HepG2 (cell line): ENCODE measurements around the gene FAM221B. TPM values are rescaled to one million over a fixed set of nuclear protein-coding genes. Genes with fewer than 3 reads are reported as not detected.

Experiments
- ATAC-seq: fragments of 200-7000 bp; cut with Tn5 transposase; 3 replicates; pipeline ENCODE4 v1.9.1; 2020; ENCODE audit warnings: mild to moderate bottlenecking, moderate library complexity
- BruUV-seq: library from RNA; stranded (reverse); fragments of 400-500 nt; replicated peaks from 2 replicates; lab custom pipeline; 2021; lab: Mats Ljungman, UMichigan
- CTCF ChIA-PET: fragments of 300-600 bp; formaldehyde crosslinking; extraction: SDS; loops from one replicate; lab custom pipeline; 2021; ENCODE audit warnings: low total read pairs, inconsistent platforms, low intra/inter-chr PET ratio; lab: Yijun Ruan, JAX
- POLR2A ChIA-PET: fragments of 350-600 bp; sonication (Branson Sonifier 250); formaldehyde crosslinking; loops from one replicate; lab custom pipeline; 2020; ENCODE audit warnings: antibody characterized with exemption, inconsistent platforms; lab: Yijun Ruan, JAX
- DNase-seq: peaks from one replicate; pipeline ENCODE4 v3.0.0-alpha.2; 2015; ENCODE audit warnings: low spot score
- FAIRE-seq: peaks from 3 replicates; lab custom pipeline; 2011; peaks lifted over from hg19 to GRCh38; lab: Jason Lieb, UNC
- H2AFZ ChIP-seq: one replicate; pipeline ENCODE4 v1.6.1; 2011; ENCODE audit warnings: low read length, inconsistent platforms
- H3K27ac ChIP-seq: fragments of 300-600 bp; 3 replicates; pipeline ENCODE4 v1.8.0; 2011; ENCODE audit warnings: mixed run types, mild to moderate bottlenecking, mixed read lengths, low read length, inconsistent platforms; ENCODE audit not compliant: insufficient read depth; ENCODE audit errors: extremely low read length
- H3K27me3 ChIP-seq, 2 experiments: fragments of 200-600 bp in 1 of 2; 2 replicates in 1 of 2; 3 replicates in 1 of 2; pipeline versions ENCODE4 v1.6.0 to v1.8.0; 2011; ENCODE audit warnings: low read length in 2 of 2, mild to moderate bottlenecking in 2 of 2, moderate library complexity in 2 of 2, inconsistent platforms in 1 of 2; ENCODE audit not compliant: insufficient read depth in 2 of 2, control insufficient read depth in 1 of 2
- H3K36me3 ChIP-seq, 2 experiments: fragments of 200-600 bp in 1 of 2; replicated peaks in 1 of 2; 2 replicates in 1 of 2; 3 replicates in 1 of 2; pipeline versions ENCODE4 v1.5.1 to v1.8.0; 2011; ENCODE audit warnings: low read length in 2 of 2, inconsistent platforms in 1 of 2; ENCODE audit not compliant: insufficient read depth in 2 of 2, control insufficient read depth in 1 of 2
- H3K4me1 ChIP-seq: 2 replicates; pipeline ENCODE4 v1.5.1; 2012; ENCODE audit warnings: low read length, inconsistent platforms; ENCODE audit not compliant: insufficient read depth
- H3K4me2 ChIP-seq: 2 replicates; pipeline ENCODE4 v1.6.0; 2011; ENCODE audit warnings: low read depth, low read length, inconsistent platforms
- H3K4me3 ChIP-seq, 3 experiments: fragments of 200-600 bp in 1 of 3; sonication (generic), shearing (Covaris generic) in 1 of 3; replicated peaks in 1 of 3; 2 replicates each; pipeline ENCODE4 v1.5.1; 2011 to 2016; ENCODE audit warnings: low read length in 3 of 3, inconsistent platforms in 2 of 3, low read depth in 2 of 3, mild to moderate bottlenecking in 2 of 3, control low read depth in 1 of 3, mixed read lengths in 1 of 3; ENCODE audit not compliant: insufficient read depth in 1 of 3
- H3K79me2 ChIP-seq: one replicate; pipeline ENCODE4 v1.6.1; 2011; ENCODE audit warnings: low read length, inconsistent platforms; ENCODE audit not compliant: insufficient read depth
- H3K9ac ChIP-seq: 2 replicates; pipeline ENCODE4 v1.6.0; 2011; ENCODE audit warnings: mild to moderate bottlenecking, low read depth, low read length, inconsistent platforms; ENCODE audit not compliant: insufficient read depth
- H3K9me3 ChIP-seq: 2 replicates; pipeline ENCODE4 v1.5.1; 2012; ENCODE audit warnings: mild to moderate bottlenecking, low read length
- H4K20me1 ChIP-seq: 2 replicates; pipeline ENCODE4 v1.6.0; 2011; ENCODE audit warnings: inconsistent platforms, mild to moderate bottlenecking, low read length, moderate library complexity; ENCODE audit not compliant: insufficient read depth
- AGO2 ChIP-seq: fragments of 200-400 bp; formaldehyde crosslinking; optimal IDR thresholded peaks from 2 replicates; pipeline ENCODE3; 2017; ENCODE audit warnings: mild to moderate bottlenecking, low read depth, low read length, moderate library complexity
- FOXA1 ChIP-seq, 2 experiments: fragments of 450-650 bp in 1 of 2; sonication (generic) in 1 of 2; formaldehyde crosslinking in 1 of 2; IDR thresholded peaks; 2 replicates each; pipeline versions ENCODE4 v1.4.0 to v1.6.1; 2016 to 2020; ENCODE audit warnings: missing genetic modification reagents in 1 of 2
- IRX3 ChIP-seq: sonication (generic); formaldehyde crosslinking; IDR thresholded peaks from 2 replicates; pipeline ENCODE4 v1.8.1; 2023; ENCODE audit warnings: mild to moderate bottlenecking, low read depth, missing genetic modification reagents, borderline replicate concordance
- ZNF12 ChIP-seq: sonication (generic); formaldehyde crosslinking; IDR thresholded peaks from 2 replicates; pipeline ENCODE4 v1.5.0; 2020; ENCODE audit warnings: missing genetic modification reagents
- WGBS: methylation state at CpG from one replicate; pipeline ENCODE4 v1.1.6; 2017; ENCODE audit warnings: low lambda C conversion rate; 5-methylcytosine and 5-hydroxymethylcytosine counted together
- in situ Hi-C: cut with HindIII; loops from 2 replicates; pipeline ENCODE4 v1.10.0; 2017; ENCODE audit warnings: low pct_unique_long_range_greater_than_20kb; ENCODE audit not compliant: extremely low pct_ligation_motif_present
- intact Hi-C: fragments of 100-400 bp; cut with micrococcal nuclease; formaldehyde crosslinking; loops from one replicate; pipeline ENCODE4 v1.10.0; 2022; ENCODE audit not compliant: unreplicated experiment
- polyA plus RNA-seq, 8 experiments: library from polyadenylated mRNA; depleted of rRNA in 3 of 8; stranded (reverse) in 7 of 8; unstranded in 1 of 8; fragments of >200 nt; fragmentation: Illumina TruSeq in 4 of 8; extraction: Trizol in 4 of 8; gene quantifications; 2 replicates each; pipeline versions ENCODE4 v1.2.1 to v1.2.3, GENCODE V29; 2011 to 2016; ENCODE audit warnings: low read depth in 4 of 8, missing spikeins in 1 of 8, mixed read lengths in 1 of 8; ENCODE audit not compliant: insufficient read depth in 1 of 8
- total RNA-seq, 5 experiments: library from RNA; depleted of rRNA; stranded (reverse); fragments of >200 nt; fragmentation: Illumina TruSeq; extraction: Trizol; gene quantifications; 2 replicates each; pipeline ENCODE4 v1.2.3, GENCODE V29; 2016; ENCODE audit warnings: low read depth in 1 of 5

Gene FAM221B
- total and polyA plus RNA-seq, 2 of the 13 experiments (the other 11 are each of a cell fraction or from before 2014, with no cell fraction given): not detected

DNA sequence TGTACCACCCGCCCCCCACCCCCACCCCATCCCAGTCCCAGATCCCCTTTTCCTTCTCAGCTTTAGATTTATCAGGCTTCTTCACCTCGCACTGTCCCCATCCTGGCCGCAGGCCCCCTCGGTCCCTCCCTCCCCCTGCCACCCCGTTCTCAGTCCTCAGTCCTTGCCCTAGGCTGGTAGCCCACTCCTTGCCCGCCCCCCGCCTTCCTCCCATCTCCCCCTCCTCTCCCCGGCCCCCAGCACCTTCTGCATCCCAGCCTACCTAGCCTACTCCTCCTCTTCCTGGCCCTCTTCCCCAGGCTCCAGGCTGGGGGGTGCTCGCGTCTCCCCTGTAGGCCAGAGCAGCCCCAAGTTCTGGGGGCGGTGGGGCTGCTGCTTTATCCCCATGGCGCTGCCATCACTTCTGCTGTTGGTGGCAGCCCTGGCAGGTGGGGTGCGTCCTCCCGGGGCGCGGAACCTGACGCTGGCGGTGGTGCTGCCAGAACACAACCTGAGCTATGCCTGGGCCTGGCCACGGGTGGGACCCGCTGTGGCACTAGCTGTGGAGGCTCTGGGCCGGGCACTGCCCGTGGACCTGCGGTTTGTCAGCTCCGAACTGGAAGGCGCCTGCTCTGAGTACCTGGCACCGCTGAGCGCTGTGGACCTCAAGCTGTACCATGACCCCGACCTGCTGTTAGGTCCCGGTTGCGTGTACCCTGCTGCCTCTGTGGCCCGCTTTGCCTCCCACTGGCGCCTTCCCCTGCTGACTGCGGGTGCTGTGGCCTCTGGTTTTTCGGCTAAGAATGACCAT, 36.3 kb downstream of the FAM221B start:
- Histone ChIP-seq H3K9me3 (no peaks in the 10 kb centered on the region), H3K27me3 (no peaks in the 10 kb centered on the region), H3K4me2 (no peak overlapping the region), H3K4me1 (no peaks in the 10 kb centered on the region; the same call in 1 of the 2 replicates), H3K9ac (no peak overlapping the region), H2AFZ (no peak overlapping the region), H3K36me3 (peaks cover 1 to 6% of the 10 kb centered on the region in 2 experiments; a peak in 3 of 5 replicates), H4K20me1 (no peaks in the 10 kb centered on the region), H3K79me2 (no peaks in the 10 kb centered on the region), H3K27ac (no peak overlapping the region), H3K4me3 (no peak overlapping the region)
- in situ Hi-C loops (no loop called here), intact Hi-C loops (no loop called here)
- ChIA-PET POLR2A (no interaction called here), CTCF (interaction anchor here (2.4 kb wide), 1 partner anchor 33 kb away, joined by 12 read pairs; no protein-coding TSS in a partner anchor)
- TF ChIP-seq FOXA1 (IDR thresholded peaks at IDR 0.05) (no peak), FOXA1 (CRISPR knock-in tag; IDR thresholded peaks at IDR 0.05) (no peak), AGO2 (peak; percentile 21), ZNF12 (CRISPR knock-in tag) (no peak)
- BruUV-seq: no TSS peak
- WGBS: 96% methylated on average over 24 of the region's 34 CpGs
- DNase-seq (no peak), ATAC-seq (no peak), FAIRE-seq (no peak)

GRCh38 chr9:35791297-35791921, 37.1 kb downstream of the FAM221B start, which contains the start of gene NPR2:
NPR2 (plus strand) TSS chr9:35791591; CDS start chr9:35792409, 818 bp downstream.
- no peaks in the 10 kb centered on the region for H3K79me2 ChIP-seq
- ChIA-PET CTCF (interaction anchor here (2.4 kb wide), 1 partner anchor 34 kb away, joined by 12 read pairs; no protein-coding TSS in a partner anchor), POLR2A (no interaction called here)
- BruUV-seq: no TSS peak
- intact Hi-C loops: loop anchor here (2.0 kb wide), 2 partner anchors 35 to 91 kb away; no protein-coding TSS in a partner anchor
- no peaks in the 10 kb centered on the region for H3K27me3 ChIP-seq
- no peaks in the 10 kb centered on the region for H4K20me1 ChIP-seq
- peaks cover 1 to 6% of the 10 kb centered on the region in 2 experiments; a peak in 3 of 5 replicates for H3K36me3 ChIP-seq
- ATAC-seq (no peak), DNase-seq (no peak), FAIRE-seq (no peak)
- in situ Hi-C loops: no loop called here
- H3K9me3 ChIP-seq: no peaks in the 10 kb centered on the region
- H3K4me2 ChIP-seq: no peak within 1 kb of the TSS
- WGBS: 96% methylated on average over 64 of the region's 64 CpGs
- no peak within 1 kb of the TSS for H2AFZ ChIP-seq
- H3K4me1 ChIP-seq: no peaks in the 10 kb centered on the region; the same call in 1 of the 2 replicates
- H3K27ac ChIP-seq: no peak within 1 kb of the TSS
- no peak within 1 kb of the TSS for H3K4me3 ChIP-seq
- H3K9ac ChIP-seq: no peak within 1 kb of the TSS
- TF ChIP-seq IRX3 (CRISPR knock-in tag): no peak
- TF ChIP-seq, all 625 proteins: peak for 0
